Suprapubic skin (tissue), 4 donors: ENCODE measurements around the gene ME3.

ENCODE experiments used
- EP300 ChIP-seq: sonication (generic); formaldehyde crosslinking; IDR thresholded peaks from one replicate; pipeline ENCODE4 v1.6.1; 2017; ENCODE audit warnings: antibody characterized with exemption
- POLR2AphosphoS5 ChIP-seq, 3 donors: sonication (generic); formaldehyde crosslinking; IDR thresholded peaks; one replicate each; pipeline ENCODE4 v1.6.1; 2017; ENCODE audit warnings: antibody characterized with exemption in 3 of 3
- TF ChIP-seq, protein P1 (sequence below), 2 donors: fragments of 200-600 bp in 1 of 2; fragments of 450-650 bp in 1 of 2; sonication (generic) in 1 of 2; IDR thresholded peaks; one replicate each; pipeline ENCODE4 v1.5.1; 2016 to 2019; ENCODE audit warnings: antibody characterized with exemption in 2 of 2, mild to moderate bottlenecking in 1 of 2, moderate library complexity in 1 of 2

DNA sequence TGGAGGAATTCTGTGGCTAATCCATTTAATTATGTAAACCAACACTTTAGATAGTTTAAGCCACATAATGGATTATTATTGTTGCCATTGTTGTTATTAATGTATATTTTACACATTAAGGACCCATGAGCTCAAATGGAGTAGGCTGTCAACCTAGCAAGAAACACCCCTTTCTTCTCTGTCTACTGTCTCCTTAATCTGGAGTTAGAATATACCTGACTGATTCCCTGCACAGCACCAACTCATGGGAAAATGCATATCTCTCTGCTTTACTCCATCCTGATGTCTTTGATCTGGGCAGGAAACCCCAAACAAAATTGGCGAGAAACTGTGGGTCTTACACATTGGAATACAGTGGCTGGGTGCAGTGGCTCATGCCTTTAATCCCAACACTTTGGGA is 24.0 kb upstream of the ME3 start:
- TF ChIP-seq POLR2AphosphoS5 (IDR thresholded peaks at IDR 0.05) = no peak
- TF ChIP-seq, protein P1, sequence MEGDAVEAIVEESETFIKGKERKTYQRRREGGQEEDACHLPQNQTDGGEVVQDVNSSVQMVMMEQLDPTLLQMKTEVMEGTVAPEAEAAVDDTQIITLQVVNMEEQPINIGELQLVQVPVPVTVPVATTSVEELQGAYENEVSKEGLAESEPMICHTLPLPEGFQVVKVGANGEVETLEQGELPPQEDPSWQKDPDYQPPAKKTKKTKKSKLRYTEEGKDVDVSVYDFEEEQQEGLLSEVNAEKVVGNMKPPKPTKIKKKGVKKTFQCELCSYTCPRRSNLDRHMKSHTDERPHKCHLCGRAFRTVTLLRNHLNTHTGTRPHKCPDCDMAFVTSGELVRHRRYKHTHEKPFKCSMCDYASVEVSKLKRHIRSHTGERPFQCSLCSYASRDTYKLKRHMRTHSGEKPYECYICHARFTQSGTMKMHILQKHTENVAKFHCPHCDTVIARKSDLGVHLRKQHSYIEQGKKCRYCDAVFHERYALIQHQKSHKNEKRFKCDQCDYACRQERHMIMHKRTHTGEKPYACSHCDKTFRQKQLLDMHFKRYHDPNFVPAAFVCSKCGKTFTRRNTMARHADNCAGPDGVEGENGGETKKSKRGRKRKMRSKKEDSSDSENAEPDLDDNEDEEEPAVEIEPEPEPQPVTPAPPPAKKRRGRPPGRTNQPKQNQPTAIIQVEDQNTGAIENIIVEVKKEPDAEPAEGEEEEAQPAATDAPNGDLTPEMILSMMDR (IDR thresholded peaks at IDR 0.05) = no peak
- TF ChIP-seq EP300 = no peak
